ENCODE measurements around the gene CLDN10.

The CLDN10 gene

GRCh38 chr13:95593462-95593861 lies 40.9 kb downstream of the CLDN10 start:
- TF ChIP-seq EZH2phosphoT487 (IDR thresholded peaks at IDR 0.05; ENCODE audit: low read depth): no peak
- no peak for TF ChIP-seq CTCF (IDR thresholded peaks at IDR 0.05; ENCODE audit: low read depth, low read length)
- H3K9me3 ChIP-seq (ENCODE audit: insufficient read depth, low read length): no peaks in the 10 kb centered on the region
- H3K4me2 ChIP-seq (ENCODE audit: low read length): no peak overlapping the region
- no peak overlapping the region for H3K4me3 ChIP-seq (ENCODE audit: low read length)
- H4K20me1 ChIP-seq (ENCODE audit: insufficient read depth, low read length): no peaks in the 10 kb centered on the region
- no peak overlapping the region for H3K9ac ChIP-seq (ENCODE audit: low read length)
- H2AFZ ChIP-seq (ENCODE audit: low read depth, low read length): no peak overlapping the region
- no peaks in the 10 kb centered on the region for H3K4me1 ChIP-seq (ENCODE audit: low read length)
- no peaks in the 10 kb centered on the region for H3K36me3 ChIP-seq (replicated peaks; ENCODE audit: low read depth, low read length)
- H3K27ac ChIP-seq (ENCODE audit: low read length): no peak overlapping the region
- H3K79me2 ChIP-seq (ENCODE audit: low read length): no peaks in the 10 kb centered on the region
- peaks cover 57% of the 10 kb centered on the region for H3K27me3 ChIP-seq (ENCODE audit: low read depth, low read length)

- Histone ChIP-seq H3K9ac (ENCODE audit: low read length) (no peak overlapping the region), H3K27me3 (ENCODE audit: low read depth, low read length) (peaks cover 74% of the 10 kb centered on the region), H3K4me2 (ENCODE audit: low read length) (no peak overlapping the region), H2AFZ (ENCODE audit: low read depth, low read length) (no peak overlapping the region), H4K20me1 (ENCODE audit: insufficient read depth, low read length) (no peaks in the 10 kb centered on the region), H3K36me3 (replicated peaks; ENCODE audit: low read depth, low read length) (no peaks in the 10 kb centered on the region), H3K9me3 (ENCODE audit: insufficient read depth, low read length) (no peaks in the 10 kb centered on the region), H3K27ac (ENCODE audit: low read length) (no peak overlapping the region), H3K79me2 (ENCODE audit: low read length) (no peaks in the 10 kb centered on the region), H3K4me1 (ENCODE audit: low read length) (no peaks in the 10 kb centered on the region), H3K4me3 (ENCODE audit: low read length) (no peak overlapping the region)
- TF ChIP-seq EZH2phosphoT487 (IDR thresholded peaks at IDR 0.05; ENCODE audit: low read depth): no peak
- no peak for TF ChIP-seq CTCF (IDR thresholded peaks at IDR 0.05; ENCODE audit: low read depth, low read length)
These were observed 44.2 kb downstream of the CLDN10 start for GRCh38 chr13:95596701-95597100.

GRCh38 chr13:95601216-95601615 lies 48.7 kb downstream of the CLDN10 start:
- H3K4me2 ChIP-seq (ENCODE audit: low read length): no peak overlapping the region
- no peaks in the 10 kb centered on the region for H3K4me1 ChIP-seq (ENCODE audit: low read length)
- no peak overlapping the region for H3K27ac ChIP-seq (ENCODE audit: low read length)
- no peaks in the 10 kb centered on the region for H3K79me2 ChIP-seq (ENCODE audit: low read length)
- no peak overlapping the region for H3K4me3 ChIP-seq (ENCODE audit: low read length)
- H3K9ac ChIP-seq (ENCODE audit: low read length): no peak overlapping the region
- peaks cover 71% of the 10 kb centered on the region for H3K27me3 ChIP-seq (ENCODE audit: low read depth, low read length)
- no peaks in the 10 kb centered on the region for H4K20me1 ChIP-seq (ENCODE audit: insufficient read depth, low read length)
- no peak overlapping the region for H2AFZ ChIP-seq (ENCODE audit: low read depth, low read length)
- H3K36me3 ChIP-seq (replicated peaks; ENCODE audit: low read depth, low read length): no peaks in the 10 kb centered on the region
- no peaks in the 10 kb centered on the region for H3K9me3 ChIP-seq (ENCODE audit: insufficient read depth, low read length)
- no peak for TF ChIP-seq EZH2phosphoT487 (IDR thresholded peaks at IDR 0.05; ENCODE audit: low read depth)
- TF ChIP-seq CTCF (IDR thresholded peaks at IDR 0.05; ENCODE audit: low read depth, low read length): no peak

- H3K4me3 ChIP-seq (ENCODE audit: low read length): no peak overlapping the region
- H3K79me2 ChIP-seq (ENCODE audit: low read length): no peaks in the 10 kb centered on the region
- TF ChIP-seq CTCF (IDR thresholded peaks at IDR 0.05; ENCODE audit: low read depth, low read length) (no peak), EZH2phosphoT487 (IDR thresholded peaks at IDR 0.05; ENCODE audit: low read depth) (no peak)
- no peak overlapping the region for H2AFZ ChIP-seq (ENCODE audit: low read depth, low read length)
- H3K27me3 ChIP-seq (ENCODE audit: low read depth, low read length): peaks cover 69% of the 10 kb centered on the region
- H3K4me2 ChIP-seq (ENCODE audit: low read length): no peak overlapping the region
- H4K20me1 ChIP-seq (ENCODE audit: insufficient read depth, low read length): no peaks in the 10 kb centered on the region
- H3K36me3 ChIP-seq (replicated peaks; ENCODE audit: low read depth, low read length): no peaks in the 10 kb centered on the region
- no peaks in the 10 kb centered on the region for H3K9me3 ChIP-seq (ENCODE audit: insufficient read depth, low read length)
- no peak overlapping the region for H3K27ac ChIP-seq (ENCODE audit: low read length)
- H3K4me1 ChIP-seq (ENCODE audit: low read length): no peaks in the 10 kb centered on the region
- H3K9ac ChIP-seq (ENCODE audit: low read length): no peak overlapping the region
These were observed 49.4 kb downstream of the CLDN10 start for GRCh38 chr13:95601906-95602305.

Measured in OCI-LY3 (cell line).